ENCODE data around the gene LAMA3. TPM values are rescaled to one million over a fixed set of nuclear protein-coding genes. Genes with fewer than 3 reads are reported as not detected.

LAMA3 gene
- polyA plus RNA-seq, 5 donors: 122 to 202 (median 128) TPM

- DNase-seq: no peak
These were observed 182.2 kb downstream of the LAMA3 start for GRCh38 chr18:23871410-23871809.

GRCh38 chr18:23872701-23873550 lies 183.7 kb downstream of the LAMA3 start:
- no peak for DNase-seq

GRCh38 chr18:23875966-23876895 lies 187.0 kb downstream of the LAMA3 start:
- no peak for DNase-seq

GRCh38 chr18:23876921-23877320 lies 187.7 kb downstream of the LAMA3 start:
- no peak for DNase-seq

GRCh38 chr18:23877371-23877770 lies 188.1 kb downstream of the LAMA3 start:
- DNase-seq: no peak

- DNase-seq: no peak
These were observed 189.2 kb downstream of the LAMA3 start for GRCh38 chr18:23878336-23878900.

GRCh38 chr18:23879126-23879525 lies 189.9 kb downstream of the LAMA3 start:
- DNase-seq: no peak

GRCh38 chr18:23879544-23879943 lies 190.3 kb downstream of the LAMA3 start:
- DNase-seq: no peak

GRCh38 chr18:23879966-23880565 lies 190.8 kb downstream of the LAMA3 start:
- no peak for DNase-seq

- DNase-seq: no peak
These were observed 191.8 kb downstream of the LAMA3 start for GRCh38 chr18:23880931-23881617.

- no peak for DNase-seq
These were observed 192.5 kb downstream of the LAMA3 start for GRCh38 chr18:23881778-23882177.

GRCh38 chr18:23882616-23883276 lies 193.5 kb downstream of the LAMA3 start:
- no peak for DNase-seq

- no peak for DNase-seq
These were observed 194.1 kb downstream of the LAMA3 start for GRCh38 chr18:23883277-23883790.

- no peak for DNase-seq
These were observed 195.6 kb downstream of the LAMA3 start for GRCh38 chr18:23884681-23885375.

GRCh38 chr18:23885750-23886149 lies 196.5 kb downstream of the LAMA3 start:
- no peak for DNase-seq

GRCh38 chr18:23887035-23887434 lies 197.8 kb downstream of the LAMA3 start:
- no peak for DNase-seq

- DNase-seq: peak in 1 of 2 donors; percentile 18
These were observed 198.2 kb downstream of the LAMA3 start for GRCh38 chr18:23887493-23887892.

GRCh38 chr18:23888881-23889280 lies 199.6 kb downstream of the LAMA3 start:
- no peak for DNase-seq

- DNase-seq: no peak
These were observed 200.7 kb downstream of the LAMA3 start for GRCh38 chr18:23889907-23890306.

GRCh38 chr18:23890589-23890988 lies 201.3 kb downstream of the LAMA3 start:
- no peak for DNase-seq
